IPS DF 6.9 (cell line): ENCODE measurements around the gene PDZRN3.

Experiments
- DNase-seq: peaks from one replicate; pipeline ENCODE4 v3.0.0-alpha.2; 2013; ENCODE audit warnings: low read depth, low spot score
- H3K27ac ChIP-seq: one replicate; pipeline ENCODE4 v1.5.1; 2013; ENCODE audit warnings: low read length, control low read depth
- H3K27me3 ChIP-seq: 2 replicates; pipeline ENCODE4 v1.6.1; 2013; ENCODE audit warnings: mild to moderate bottlenecking, low read length; ENCODE audit not compliant: control insufficient read depth, insufficient read depth
- H3K36me3 ChIP-seq: 2 replicates; pipeline ENCODE4 v1.6.1; 2013; ENCODE audit warnings: low read length; ENCODE audit not compliant: control insufficient read depth, insufficient read depth
- H3K4me1 ChIP-seq: 2 replicates; pipeline ENCODE4 v1.6.1; 2013; ENCODE audit warnings: low read length; ENCODE audit not compliant: control insufficient read depth, insufficient read depth
- H3K4me3 ChIP-seq: 2 replicates; pipeline ENCODE4 v1.5.1; 2013; ENCODE audit warnings: mild to moderate bottlenecking, low read length
- H3K9me3 ChIP-seq: 2 replicates; pipeline ENCODE4 v1.6.1; 2013; ENCODE audit warnings: low read length, inconsistent platforms; ENCODE audit not compliant: control insufficient read depth, insufficient read depth
- WGBS: extraction: QIAGEN DNeasy Blood & Tissue Kit; methylation state at CpG from one replicate; pipeline ENCODE4 v1.1.7; 2013; ENCODE audit warnings: mixed read lengths, missing lambda C conversion rate; ENCODE audit not compliant: insufficient read length, insufficient coverage; 5-methylcytosine and 5-hydroxymethylcytosine counted together

Gene PDZRN3

DNA sequence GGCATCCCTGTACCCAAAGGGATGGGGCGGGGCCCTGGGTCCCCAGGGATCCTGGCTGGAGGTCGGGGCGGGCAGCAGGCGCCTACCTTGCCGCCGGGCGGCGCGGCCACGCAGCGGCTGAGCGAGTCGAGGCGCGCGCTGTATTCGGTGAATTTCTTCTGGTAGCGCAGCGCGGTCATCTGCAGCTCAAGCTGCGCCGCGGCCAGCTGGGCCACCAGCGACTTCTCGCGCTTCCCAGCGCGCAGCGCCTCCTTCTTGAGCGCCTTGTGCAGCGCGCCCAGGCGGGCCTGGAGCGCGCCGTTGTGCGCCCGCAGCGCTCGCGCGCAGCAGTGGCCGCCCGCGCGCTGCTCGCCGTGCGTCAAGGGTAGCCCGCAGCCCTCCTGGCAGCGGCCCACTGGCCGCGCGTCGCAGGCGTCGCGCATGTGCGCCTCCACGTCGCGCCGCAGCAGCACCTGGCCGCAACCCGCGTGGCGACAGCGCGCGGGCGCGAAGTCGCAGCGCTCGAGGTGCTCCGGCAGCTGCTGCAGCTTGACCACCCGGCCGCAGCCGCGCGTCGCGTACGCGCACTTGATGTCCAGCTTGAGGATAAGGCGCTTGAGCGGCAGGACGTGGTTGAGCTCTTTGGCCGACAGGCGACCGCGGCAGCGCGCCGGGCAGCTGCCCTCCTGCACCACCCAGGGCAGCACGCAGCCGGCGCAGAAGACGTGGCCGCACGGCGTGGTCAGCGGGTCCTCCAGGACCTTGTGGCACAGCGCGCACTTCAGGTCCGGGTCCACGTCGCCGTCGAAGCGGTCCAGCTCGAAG lies 522 bp downstream of the PDZRN3 start:
- WGBS, result no CpG with 5 or more reads among the region's 112 CpGs
- peak; percentile 45 for DNase-seq
- Histone ChIP-seq H3K4me1 (peaks cover 3% of the 10 kb centered on the region; the same call in 1 of the 2 replicates), H3K27ac (no peak overlapping the region), H3K9me3 (no peaks in the 10 kb centered on the region), H3K36me3 (no peaks in the 10 kb centered on the region), H3K27me3 (no peaks in the 10 kb centered on the region), H3K4me3 (peak overlapping the region; percentile 56; the same call in 1 of the 2 replicates)

DNA sequence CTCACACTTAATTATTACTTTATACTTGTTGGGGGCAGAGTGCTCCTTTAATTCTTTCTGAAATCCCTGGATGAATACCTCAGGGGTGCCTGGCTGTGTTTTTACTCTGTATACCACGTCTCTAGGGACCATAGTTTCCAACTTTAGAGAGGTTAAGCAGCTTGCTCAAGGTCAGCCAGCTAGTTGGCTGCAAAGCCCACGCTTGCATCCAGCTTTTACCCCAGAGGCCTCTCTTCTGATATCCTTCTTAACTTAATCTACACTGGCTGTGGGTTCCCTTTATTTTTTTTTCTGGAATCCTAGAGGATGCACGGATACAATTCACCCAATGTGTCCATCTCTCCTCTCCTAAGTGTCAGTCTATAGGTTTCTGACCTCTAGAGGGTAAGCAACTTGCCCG lies 1.4 kb downstream of the PDZRN3 start:
- no peak overlapping the region for H3K27ac ChIP-seq
- H3K9me3 ChIP-seq, result no peaks in the 10 kb centered on the region
- DNase-seq, result no peak
- peak overlapping the region; percentile 56; the same call in 1 of the 2 replicates for H3K4me3 ChIP-seq
- peaks cover 3% of the 10 kb centered on the region; the same call in 1 of the 2 replicates for H3K4me1 ChIP-seq
- no peaks in the 10 kb centered on the region for H3K36me3 ChIP-seq
- no CpG with 5 or more reads among the region's 4 CpGs for WGBS
- H3K27me3 ChIP-seq, result no peaks in the 10 kb centered on the region

DNA sequence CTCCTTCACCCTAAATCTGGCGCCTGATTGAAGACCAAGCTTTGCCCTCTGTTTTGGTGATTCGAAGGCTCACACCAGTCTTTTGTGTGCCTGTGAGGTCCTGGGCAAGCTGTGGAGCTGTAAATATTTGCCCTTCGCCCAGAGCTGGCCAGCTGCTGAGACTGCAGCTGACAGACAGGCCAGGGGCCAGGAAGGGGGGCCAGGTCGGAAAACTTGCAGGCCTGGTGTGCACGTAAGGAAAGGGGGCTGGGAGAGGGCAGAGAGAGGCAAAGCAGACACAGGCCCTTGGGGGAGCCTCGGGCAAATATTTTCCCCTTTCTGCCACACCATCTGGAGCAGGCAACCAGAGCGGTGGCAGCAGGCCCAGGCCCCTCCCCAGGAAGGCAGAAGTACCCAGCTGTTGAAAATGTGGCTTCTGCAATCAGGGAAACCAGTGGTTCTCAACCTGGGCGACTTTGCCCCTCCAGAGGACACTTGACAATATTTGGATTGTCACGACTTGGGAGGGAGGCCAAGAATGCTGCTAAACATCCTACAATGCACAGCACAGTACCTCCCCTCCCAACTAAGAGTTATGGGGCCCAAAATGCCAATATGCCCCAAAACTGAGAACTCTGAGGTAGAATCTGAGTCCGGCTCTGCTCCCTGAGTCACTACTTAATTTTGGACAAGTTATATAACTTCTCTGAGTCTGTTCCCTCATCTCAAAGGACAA lies 2.5 kb downstream of the PDZRN3 start:
- no peaks in the 10 kb centered on the region for H3K9me3 ChIP-seq
- DNase-seq, result no peak
- WGBS, result no CpG with 5 or more reads among the region's 10 CpGs
- no peak overlapping the region for H3K27ac ChIP-seq
- H3K4me3 ChIP-seq, result no peak overlapping the region
- H3K27me3 ChIP-seq, result no peaks in the 10 kb centered on the region
- no peaks in the 10 kb centered on the region for H3K36me3 ChIP-seq
- peaks cover 3% of the 10 kb centered on the region; the same call in 1 of the 2 replicates for H3K4me1 ChIP-seq

DNA sequence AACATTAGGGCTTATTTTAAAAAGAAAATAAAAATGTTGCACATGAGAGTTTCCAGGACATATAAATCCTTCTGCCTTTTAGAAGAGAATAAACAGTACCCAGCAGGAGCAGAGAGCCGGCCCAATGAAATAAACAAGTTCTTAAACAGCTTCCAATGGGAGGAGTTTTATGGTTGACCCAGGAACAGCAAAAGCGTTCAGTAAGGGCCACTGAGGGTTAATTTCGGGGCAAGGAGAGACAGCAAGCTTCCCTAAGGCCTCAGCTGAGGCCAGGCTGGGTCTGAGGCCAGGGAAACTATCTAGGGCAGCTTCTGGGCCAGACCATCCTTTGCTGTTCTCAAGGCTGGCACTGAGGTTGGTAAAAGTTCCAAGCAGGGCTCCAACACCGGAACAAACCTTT lies 3.4 kb downstream of the PDZRN3 start:
- Histone ChIP-seq H3K27me3 (no peaks in the 10 kb centered on the region), H3K9me3 (no peaks in the 10 kb centered on the region), H3K4me1 (peaks cover 3% of the 10 kb centered on the region; the same call in 1 of the 2 replicates), H3K27ac (no peak overlapping the region), H3K36me3 (no peaks in the 10 kb centered on the region), H3K4me3 (no peak overlapping the region)
- no CpG with 5 or more reads among the region's 4 CpGs for WGBS
- DNase-seq, result no peak

DNA sequence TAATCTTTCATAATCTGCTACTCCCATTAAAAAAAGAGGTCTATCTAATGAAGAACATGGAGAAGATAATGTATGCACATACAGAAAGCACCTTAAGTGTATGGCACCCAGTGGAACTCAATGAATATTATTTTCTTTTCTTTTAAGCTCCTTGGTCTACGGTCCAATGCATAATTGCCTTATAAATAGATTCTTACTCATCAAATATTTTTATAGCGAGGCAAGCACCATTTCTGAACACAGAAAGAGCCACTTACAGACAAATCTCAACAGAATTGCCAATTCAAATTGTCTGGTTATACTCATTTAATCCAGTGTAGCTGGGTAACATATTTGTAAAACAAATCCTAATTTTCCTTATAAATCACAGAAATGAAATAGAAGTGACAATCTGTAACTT lies 6.3 kb downstream of the PDZRN3 start:
- Histone ChIP-seq H3K4me1 (peaks cover 2% of the 10 kb centered on the region; the same call in 1 of the 2 replicates), H3K27ac (no peak overlapping the region), H3K36me3 (no peaks in the 10 kb centered on the region), H3K27me3 (no peaks in the 10 kb centered on the region), H3K4me3 (no peak overlapping the region), H3K9me3 (no peaks in the 10 kb centered on the region)
- no peak for DNase-seq
- no CpG with 5 or more reads among the region's 2 CpGs for WGBS

DNA sequence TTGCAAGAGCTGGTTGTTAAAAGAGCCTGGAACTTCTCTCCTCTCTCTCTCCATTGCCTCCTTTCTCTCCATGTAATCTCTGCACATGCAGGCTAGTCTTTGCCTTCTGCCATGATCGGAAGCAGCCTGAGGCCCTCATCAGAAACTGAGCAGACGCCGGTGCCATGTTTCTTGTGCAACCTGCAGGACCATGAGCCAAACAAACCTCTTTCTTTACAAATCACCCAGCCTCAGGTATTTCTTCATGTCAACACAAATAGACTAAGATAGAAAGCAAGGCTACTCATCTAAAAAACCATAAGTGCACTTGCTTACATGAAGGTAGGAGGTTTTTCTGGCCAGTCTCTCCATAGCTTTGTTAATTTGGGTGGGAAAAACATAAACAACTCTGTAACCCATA lies 8.7 kb downstream of the PDZRN3 start:
- no peaks in the 10 kb centered on the region for H3K4me1 ChIP-seq
- H3K27ac ChIP-seq, result no peak overlapping the region
- no peaks in the 10 kb centered on the region for H3K9me3 ChIP-seq
- WGBS, result no CpG with 5 or more reads among the region's 3 CpGs
- DNase-seq, result no peak
- no peak overlapping the region for H3K4me3 ChIP-seq
- H3K36me3 ChIP-seq, result no peaks in the 10 kb centered on the region
- no peaks in the 10 kb centered on the region for H3K27me3 ChIP-seq

DNA sequence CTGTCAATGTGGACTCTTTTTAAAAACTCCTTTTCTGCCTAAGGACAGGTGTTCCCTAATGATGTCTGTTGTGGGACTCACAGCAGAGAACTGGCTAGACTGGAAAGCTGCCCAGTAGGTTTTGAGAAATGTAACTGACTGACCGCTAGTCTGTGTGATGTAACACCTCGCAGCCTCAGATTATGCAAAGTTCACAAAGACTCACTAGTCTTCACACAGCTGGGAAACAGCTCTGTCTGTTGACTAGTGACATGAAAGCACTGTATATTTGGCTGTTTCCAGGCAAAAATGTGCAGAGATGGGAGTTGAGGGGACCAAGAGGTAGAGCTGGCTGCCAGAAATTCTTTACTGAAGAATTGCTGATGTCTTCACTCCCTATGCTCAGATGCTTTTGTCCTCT lies 10.3 kb downstream of the PDZRN3 start:
- no peaks in the 10 kb centered on the region for H3K36me3 ChIP-seq
- no peak for DNase-seq
- H3K4me3 ChIP-seq, result no peak overlapping the region
- H3K9me3 ChIP-seq, result no peaks in the 10 kb centered on the region
- no peak overlapping the region for H3K27ac ChIP-seq
- no CpG with 5 or more reads among the region's 2 CpGs for WGBS
- H3K27me3 ChIP-seq, result no peaks in the 10 kb centered on the region
- no peaks in the 10 kb centered on the region for H3K4me1 ChIP-seq

DNA sequence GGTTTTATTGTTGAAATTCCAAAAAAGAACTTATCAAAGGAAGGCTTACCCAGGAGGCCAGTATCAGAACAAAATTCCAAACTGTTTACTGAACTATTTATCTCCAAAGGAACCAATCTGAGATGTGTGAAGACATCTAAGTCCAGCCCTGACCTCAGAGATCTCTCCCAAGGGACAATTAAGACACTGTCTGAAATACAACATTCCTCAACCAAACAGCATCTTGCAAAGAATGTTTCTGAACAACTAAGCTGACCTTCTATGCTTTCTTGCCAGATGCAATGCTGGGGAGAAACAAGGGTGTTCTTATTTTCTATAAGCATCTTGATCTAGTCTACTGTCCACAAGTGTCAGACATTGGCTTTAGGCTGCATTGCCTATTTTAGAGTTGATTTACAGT lies 13.6 kb downstream of the PDZRN3 start:
- Histone ChIP-seq H3K9me3 (no peaks in the 10 kb centered on the region), H3K36me3 (no peaks in the 10 kb centered on the region), H3K4me1 (no peaks in the 10 kb centered on the region), H3K27ac (no peak overlapping the region), H3K4me3 (no peak overlapping the region), H3K27me3 (no peaks in the 10 kb centered on the region)
- DNase-seq, result no peak

DNA sequence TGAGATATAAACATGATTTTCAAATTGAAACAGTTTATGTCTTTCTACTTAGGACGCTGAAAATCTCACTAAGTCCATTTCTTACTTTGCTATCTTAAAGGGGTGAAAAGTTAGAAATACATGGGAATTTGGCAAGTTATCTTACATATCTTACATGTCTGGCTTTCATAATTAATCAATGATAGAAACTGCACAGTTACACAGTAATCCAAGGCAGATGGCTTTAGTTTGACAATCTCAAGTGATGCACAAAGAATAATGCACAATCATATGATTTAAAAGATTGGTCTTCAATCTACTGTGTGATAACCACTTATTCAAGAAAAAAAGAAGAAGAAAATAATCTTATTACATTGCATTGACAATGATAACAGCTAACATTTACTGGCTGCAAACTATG lies 14.2 kb downstream of the PDZRN3 start:
- Histone ChIP-seq H3K9me3 (no peaks in the 10 kb centered on the region), H3K4me1 (no peaks in the 10 kb centered on the region), H3K36me3 (no peaks in the 10 kb centered on the region), H3K27ac (no peak overlapping the region), H3K27me3 (no peaks in the 10 kb centered on the region), H3K4me3 (no peak overlapping the region)
- no CpG with 5 or more reads among the region's 1 CpG for WGBS
- DNase-seq, result no peak

DNA sequence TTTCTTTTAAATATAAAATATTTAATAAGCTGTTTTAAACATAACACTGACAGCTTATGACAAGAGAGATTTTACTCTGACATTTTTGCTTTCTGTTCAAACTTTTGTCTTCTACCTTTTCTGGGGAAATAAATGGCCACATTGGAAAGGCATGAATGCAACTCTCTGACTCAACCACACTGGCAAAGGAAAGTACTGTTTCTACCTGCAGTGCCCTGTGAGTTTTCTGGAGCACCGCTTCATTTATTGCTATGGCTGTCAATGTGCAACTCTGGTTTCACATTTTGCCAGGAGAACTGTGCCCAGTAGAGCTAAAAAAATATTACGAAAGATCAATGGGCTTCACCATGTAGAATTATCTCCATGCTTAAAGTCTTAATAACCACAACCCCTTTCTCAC lies 15.1 kb downstream of the PDZRN3 start:
- no peak for DNase-seq
- H3K36me3 ChIP-seq, result no peaks in the 10 kb centered on the region
- H3K27ac ChIP-seq, result no peak overlapping the region
- WGBS, result no CpG with 5 or more reads among the region's 2 CpGs
- H3K4me1 ChIP-seq, result no peaks in the 10 kb centered on the region; the same call in 1 of the 2 replicates
- H3K27me3 ChIP-seq, result no peaks in the 10 kb centered on the region
- no peaks in the 10 kb centered on the region for H3K9me3 ChIP-seq
- H3K4me3 ChIP-seq, result no peak overlapping the region
